Measurements from ENCODE around the gene TMEM258. TPM values are rescaled to one million over a fixed set of nuclear protein-coding genes. Genes with fewer than 3 reads are reported as not detected.
A peak's percentile ranks its signal among the peaks of the same experiment; 100 is the strongest.

TMEM258 gene
- total RNA-seq, 1 experiment from 2014 or later = 95.4 TPM

GRCh38 chr11:61797263-61797944, 5.0 kb upstream of the TMEM258 start:
- peak; percentile 70 for DNase-seq (ENCODE audit: extremely low read depth, low read depth)

GRCh38 chr11:61795876-61796526, 3.6 kb upstream of the TMEM258 start:
- no peak for DNase-seq (ENCODE audit: extremely low read depth, low read depth)

GRCh38 chr11:61795459-61795858, 3.1 kb upstream of the TMEM258 start:
- no peak for DNase-seq (ENCODE audit: extremely low read depth, low read depth)

- DNase-seq (ENCODE audit: extremely low read depth, low read depth) = no peak
Observed at GRCh38 chr11:61794579-61794978, 2.2 kb upstream of the TMEM258 start.

GRCh38 chr11:61793829-61794204, 1.4 kb upstream of the TMEM258 start:
- no peak for DNase-seq (ENCODE audit: extremely low read depth, low read depth)

GRCh38 chr11:61793083-61793828, 857 bp upstream of the TMEM258 start:
- no peak for DNase-seq (ENCODE audit: extremely low read depth, low read depth)

GRCh38 chr11:61791737-61792309, 576 bp downstream of the TMEM258 start:
- DNase-seq (ENCODE audit: extremely low read depth, low read depth) = peak; percentile 58

- peak; percentile 26 for DNase-seq (ENCODE audit: extremely low read depth, low read depth)
Observed at GRCh38 chr11:61787928-61788491, 4.4 kb downstream of the TMEM258 start.

GRCh38 chr11:61785837-61786402, 6.5 kb downstream of the TMEM258 start:
- no peak for DNase-seq (ENCODE audit: extremely low read depth, low read depth)

- DNase-seq (ENCODE audit: extremely low read depth, low read depth) = no peak
Observed at GRCh38 chr11:61784506-61784805, 7.9 kb downstream of the TMEM258 start.

- no peak for DNase-seq (ENCODE audit: extremely low read depth, low read depth)
Observed at GRCh38 chr11:61783717-61784505, 8.5 kb downstream of the TMEM258 start.

GRCh38 chr11:61782841-61783240, 9.6 kb downstream of the TMEM258 start:
- DNase-seq (ENCODE audit: extremely low read depth, low read depth) = no peak

- DNase-seq (ENCODE audit: extremely low read depth, low read depth) = no peak
Observed at GRCh38 chr11:61782299-61782698, 10.1 kb downstream of the TMEM258 start.

GRCh38 chr11:61781585-61781984, 10.8 kb downstream of the TMEM258 start:
- DNase-seq (ENCODE audit: extremely low read depth, low read depth) = no peak

GRCh38 chr11:61780581-61781162, 11.7 kb downstream of the TMEM258 start:
- no peak for DNase-seq (ENCODE audit: extremely low read depth, low read depth)

GRCh38 chr11:61779666-61780525, 12.5 kb downstream of the TMEM258 start:
- DNase-seq (ENCODE audit: extremely low read depth, low read depth) = no peak

- DNase-seq (ENCODE audit: extremely low read depth, low read depth) = no peak
Observed at GRCh38 chr11:61778920-61779650, 13.3 kb downstream of the TMEM258 start.

GRCh38 chr11:61778357-61778886, 14.0 kb downstream of the TMEM258 start:
- no peak for DNase-seq (ENCODE audit: extremely low read depth, low read depth)

Measured in NCI-H460 (cell line).